CD4-positive, alpha-beta T cell treated with Interleukin-15 for 4 hours (primary cell): ENCODE measurements around the gene SH3TC1.

Experiments
- DNase-seq: peaks from one replicate; pipeline ENCODE4 v3.0.0-alpha.2; 2020; ENCODE audit warnings: low spot score

Gene SH3TC1

GRCh38 chr4:8230033-8230432 is 30.9 kb downstream of the SH3TC1 start:
- no peak for DNase-seq

GRCh38 chr4:8230891-8231290 is 31.8 kb downstream of the SH3TC1 start:
- DNase-seq = no peak

- DNase-seq = no peak
Observed at GRCh38 chr4:8231551-8232049, 32.5 kb downstream of the SH3TC1 start.

GRCh38 chr4:8232748-8233147 is 33.7 kb downstream of the SH3TC1 start:
- DNase-seq = no peak

- no peak for DNase-seq
Observed at GRCh38 chr4:8233672-8234484, 34.8 kb downstream of the SH3TC1 start.

- DNase-seq = no peak
Observed at GRCh38 chr4:8234715-8235114, 35.6 kb downstream of the SH3TC1 start.

- no peak for DNase-seq
Observed at GRCh38 chr4:8235224-8235623, 36.1 kb downstream of the SH3TC1 start.

GRCh38 chr4:8235686-8236085 is 36.6 kb downstream of the SH3TC1 start:
- DNase-seq = no peak

GRCh38 chr4:8236106-8236919 is 37.2 kb downstream of the SH3TC1 start:
- DNase-seq = no peak

GRCh38 chr4:8236920-8237195 is 37.8 kb downstream of the SH3TC1 start:
- DNase-seq = no peak

- no peak for DNase-seq
Observed at GRCh38 chr4:8237256-8237989, 38.3 kb downstream of the SH3TC1 start.

- DNase-seq = peak; percentile 8
Observed at GRCh38 chr4:8238036-8238511, 39.0 kb downstream of the SH3TC1 start.

- DNase-seq = no peak
Observed at GRCh38 chr4:8238515-8239053, 39.5 kb downstream of the SH3TC1 start.

GRCh38 chr4:8239226-8239625 is 40.1 kb downstream of the SH3TC1 start:
- no peak for DNase-seq

GRCh38 chr4:8239661-8240060 is 40.6 kb downstream of the SH3TC1 start:
- no peak for DNase-seq

GRCh38 chr4:8240211-8241041 is 41.3 kb downstream of the SH3TC1 start:
- DNase-seq = no peak

- DNase-seq = no peak
Observed at GRCh38 chr4:8241211-8241779, 42.2 kb downstream of the SH3TC1 start.

GRCh38 chr4:8241895-8242696 is 43.0 kb downstream of the SH3TC1 start:
- DNase-seq = peak; percentile 74

- no peak for DNase-seq
Observed at GRCh38 chr4:8242782-8243560, 43.9 kb downstream of the SH3TC1 start.
